GM19193 (cell line): ENCODE measurements around the gene COL15A1.

Source experiments
- POLR2A ChIP-seq: IDR thresholded peaks from 4 replicates; pipeline ENCODE4 v1.6.1; 2011; ENCODE audit not compliant: insufficient read depth, insufficient read length; ENCODE audit errors: extremely low read depth

COL15A1 gene

DNA sequence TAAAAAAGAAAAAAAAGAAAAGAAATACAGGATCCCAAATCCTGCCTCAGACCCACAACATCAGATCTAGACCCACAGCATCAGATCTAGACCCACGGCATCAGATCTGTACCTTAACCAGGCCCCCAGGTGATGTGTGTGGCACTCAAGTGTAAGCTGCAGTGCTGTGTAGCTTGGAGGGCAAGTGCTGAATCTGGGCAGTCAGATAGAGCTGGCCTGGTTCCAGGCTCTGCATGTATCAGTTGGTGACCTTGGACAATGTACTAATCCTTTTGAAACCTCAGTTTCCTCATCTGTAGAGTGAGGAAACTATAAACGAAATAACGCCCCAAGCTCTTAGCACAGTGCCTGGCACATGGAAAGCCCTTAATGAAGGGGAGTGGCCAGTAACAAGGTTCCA, 16.7 kb downstream of the COL15A1 start:
- no peak for TF ChIP-seq POLR2A

DNA sequence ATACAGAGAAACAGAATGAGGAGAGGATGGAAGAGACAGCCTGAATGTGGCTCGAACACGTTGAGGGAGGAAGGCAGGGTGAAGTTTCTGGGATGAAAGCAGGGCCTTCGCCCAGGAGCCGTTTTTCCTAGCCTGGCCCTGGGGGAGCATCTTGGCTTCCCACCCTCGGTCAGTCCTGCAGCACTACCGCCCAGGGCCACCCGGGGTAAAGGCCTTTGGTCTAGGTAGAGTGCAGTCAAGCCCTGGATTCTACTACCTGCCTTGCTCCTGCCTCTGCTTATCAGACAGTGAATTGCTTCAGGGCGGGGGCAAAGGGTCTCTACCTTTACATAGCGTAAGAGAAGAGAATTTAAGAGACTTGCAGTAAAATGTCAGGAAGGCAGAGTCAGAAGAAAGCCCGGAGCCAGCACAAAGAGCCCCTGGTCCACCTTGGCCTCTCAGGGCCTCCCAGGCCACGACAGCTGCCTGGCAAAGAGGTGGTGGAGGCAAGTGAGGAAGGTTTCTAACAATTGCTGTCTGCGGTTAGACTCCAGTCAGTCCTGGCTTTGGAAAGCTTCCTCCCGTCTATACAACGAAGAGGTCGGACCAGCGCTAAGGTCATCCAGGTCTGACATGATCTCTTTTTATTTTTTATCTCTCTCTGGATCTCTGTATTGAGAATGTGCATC, 17.9 kb downstream of the COL15A1 start:
- TF ChIP-seq POLR2A, result no peak

- no peak for TF ChIP-seq POLR2A
These were observed 18.5 kb downstream of the COL15A1 start for GRCh38 chr9:98962181-98962560.

- no peak for TF ChIP-seq POLR2A
These were observed 19.2 kb downstream of the COL15A1 start for GRCh38 chr9:98962861-98963260.

- TF ChIP-seq POLR2A, result no peak
These were observed 20.5 kb downstream of the COL15A1 start for GRCh38 chr9:98964201-98964600.

- TF ChIP-seq POLR2A, result no peak
These were observed 21.2 kb downstream of the COL15A1 start for GRCh38 chr9:98964911-98965336.

GRCh38 chr9:98966676-98967075, 23.0 kb downstream of the COL15A1 start:
- no peak for TF ChIP-seq POLR2A

DNA sequence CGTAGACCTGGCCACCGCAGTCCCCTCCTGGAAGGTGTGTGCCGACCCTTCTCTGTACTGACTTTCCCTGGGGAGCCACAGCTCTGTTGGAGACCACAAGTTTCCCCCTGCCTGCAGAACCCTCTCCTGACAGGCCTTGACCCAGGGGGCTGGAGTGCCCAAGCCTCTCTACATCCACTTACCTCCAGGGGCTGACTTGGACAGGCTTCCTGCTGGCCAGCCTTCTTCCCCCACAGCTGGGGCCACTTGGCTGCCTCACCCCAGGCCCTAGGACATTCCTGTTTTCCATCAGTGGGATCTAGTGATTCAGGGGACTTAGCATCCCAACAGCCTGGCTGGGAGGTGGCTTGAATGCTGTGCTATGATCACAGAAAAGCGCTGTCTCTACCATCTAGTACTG, 23.6 kb downstream of the COL15A1 start:
- no peak for TF ChIP-seq POLR2A

DNA sequence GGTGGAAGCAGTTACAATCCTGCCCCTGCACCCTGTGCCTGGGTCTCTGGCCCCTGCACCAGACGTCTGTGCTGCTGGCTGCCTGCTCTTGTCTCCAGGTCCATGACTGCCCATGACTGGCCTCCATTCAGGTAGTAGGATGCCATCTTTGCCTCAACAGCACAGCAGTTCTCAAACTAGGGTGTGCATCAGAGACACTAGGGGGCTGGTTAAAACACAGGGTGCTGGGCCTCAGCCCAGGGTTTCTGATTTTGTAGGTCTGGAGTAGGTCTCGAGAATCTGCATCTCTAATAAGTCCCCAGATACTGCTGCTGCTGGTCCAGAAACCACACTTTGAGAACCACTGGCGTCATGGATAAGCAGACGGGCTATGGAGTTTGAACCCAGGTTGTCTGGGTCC, 24.0 kb downstream of the COL15A1 start:
- TF ChIP-seq POLR2A, result no peak

DNA sequence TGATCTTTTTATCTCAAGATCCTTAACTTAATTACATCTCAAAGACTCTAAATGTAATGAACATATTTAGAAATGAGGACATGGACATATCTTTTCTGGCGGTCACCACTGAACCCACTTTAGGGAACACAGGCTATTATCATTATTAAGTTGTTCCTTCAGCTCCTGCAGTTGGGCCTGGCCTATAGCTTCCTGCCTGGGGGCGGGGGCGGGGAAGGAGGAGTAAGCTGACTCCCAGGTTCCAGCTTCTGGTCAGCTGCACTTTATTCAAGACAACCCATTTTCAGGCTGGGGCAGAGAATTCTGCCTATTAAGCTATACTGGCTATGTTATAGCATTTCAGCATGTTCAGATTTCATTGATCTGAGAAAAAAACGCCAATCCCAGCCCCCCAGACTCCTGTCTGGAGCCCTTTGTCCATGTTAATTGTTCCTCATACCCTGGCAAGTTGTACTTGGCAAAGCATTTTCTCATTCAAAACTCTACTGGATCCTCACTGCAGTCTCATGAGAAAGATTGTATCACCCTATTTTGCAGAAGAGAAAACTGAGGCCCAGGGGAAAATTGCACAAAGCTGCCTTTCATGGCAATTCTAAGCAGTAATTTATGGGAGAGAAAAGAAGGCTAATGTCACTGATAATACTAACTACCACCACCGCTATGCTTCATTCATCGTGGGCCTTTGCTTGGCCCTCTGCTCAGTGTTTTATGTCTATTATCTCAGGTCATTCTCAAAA, 25.1 kb downstream of the COL15A1 start:
- TF ChIP-seq POLR2A, result no peak

DNA sequence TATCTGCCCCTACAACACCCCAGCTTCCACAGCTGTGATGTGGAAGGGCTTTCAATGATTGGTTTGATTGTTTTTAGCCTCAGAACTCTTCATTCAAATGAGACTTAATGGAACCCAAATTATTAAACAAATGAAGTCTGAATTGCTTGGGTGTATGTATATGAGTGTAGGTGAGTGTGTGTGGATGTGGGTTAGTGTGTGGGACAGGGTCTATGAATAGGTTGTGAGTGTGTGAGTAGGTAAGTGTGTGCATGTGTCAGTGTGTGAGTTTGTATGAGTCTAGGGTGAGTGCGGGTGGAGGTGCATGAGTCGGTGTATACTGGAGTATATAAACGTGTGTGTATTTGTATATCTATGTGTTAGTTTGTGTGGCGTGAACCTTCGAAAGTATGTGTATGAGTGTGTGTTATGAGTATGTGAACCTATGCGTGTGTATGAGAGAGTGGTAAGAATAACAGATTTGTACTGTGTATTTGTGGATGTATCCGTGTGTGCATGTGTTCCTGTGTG, 26.9 kb downstream of the COL15A1 start:
- TF ChIP-seq POLR2A, result no peak

GRCh38 chr9:98971168-98971914, 27.6 kb downstream of the COL15A1 start:
- no peak for TF ChIP-seq POLR2A

- TF ChIP-seq POLR2A, result no peak
These were observed 28.2 kb downstream of the COL15A1 start for GRCh38 chr9:98971915-98972223.

DNA sequence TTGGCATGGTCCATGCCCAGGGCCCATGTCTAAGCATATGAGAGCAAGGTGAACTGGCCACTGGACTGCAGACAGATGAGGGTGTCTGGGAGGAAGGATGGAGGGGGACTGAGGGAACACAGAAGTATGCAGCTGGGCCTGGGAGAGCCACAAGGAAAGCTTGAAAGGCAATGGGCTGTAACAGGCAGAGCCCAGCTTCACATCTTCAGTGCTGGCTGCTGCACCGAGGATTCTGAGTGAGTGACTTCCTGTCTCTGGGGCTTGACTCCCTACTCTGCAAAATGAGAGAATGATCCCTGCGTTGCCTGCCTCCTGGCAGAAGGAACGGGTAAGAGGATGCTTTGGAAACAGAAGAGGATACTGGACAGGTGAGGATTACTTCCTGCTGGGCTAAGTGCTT, 29.0 kb downstream of the COL15A1 start:
- TF ChIP-seq POLR2A, result no peak

- no peak for TF ChIP-seq POLR2A
These were observed 29.5 kb downstream of the COL15A1 start for GRCh38 chr9:98973171-98973570.

- TF ChIP-seq POLR2A, result no peak
These were observed 29.9 kb downstream of the COL15A1 start for GRCh38 chr9:98973576-98973975.
